ENCODE data around the gene TMTC2.

TMTC2 gene

GRCh38 chr12:82686168-82687020, at the start of gene TMTC2:
TMTC2 (plus strand) TSS chr12:82686906.
- Histone ChIP-seq H3K9me3 (ENCODE audit: insufficient read depth, low read depth, low read length) (no peaks in the 10 kb centered on the region), H3K4me1 (ENCODE audit: insufficient read depth, low read length) (peaks cover 13% of the 10 kb centered on the region; the same call in 1 of the 2 replicates), H3K27ac (ENCODE audit: low read length) (no peak within 1 kb of the TSS), H3K4me3 (ENCODE audit: low read length) (peak within 1 kb of the TSS; percentile 76), H3K36me3 (ENCODE audit: insufficient read depth, low read depth, low read length) (0 out of 2 replicates have a peak, but pooled peaks cover 9% of the 10 kb centered on the region), H3K27me3 (ENCODE audit: insufficient read depth, low read length) (peaks cover 21% of the 10 kb centered on the region; the same call in 1 of the 2 replicates), H3K9ac (ENCODE audit: low read depth, low read length) (peak within 1 kb of the TSS; percentile 68; the same call in 1 of the 2 replicates)

- no peak overlapping the region for H3K27ac ChIP-seq (ENCODE audit: low read length)
- H3K4me1 ChIP-seq (ENCODE audit: insufficient read depth, low read length): no peaks in the 10 kb centered on the region
- no peaks in the 10 kb centered on the region for H3K9me3 ChIP-seq (ENCODE audit: insufficient read depth, low read depth, low read length)
- no peak overlapping the region for H3K9ac ChIP-seq (ENCODE audit: low read depth, low read length)
- H3K27me3 ChIP-seq (ENCODE audit: insufficient read depth, low read length): no peaks in the 10 kb centered on the region
- no peak overlapping the region for H3K4me3 ChIP-seq (ENCODE audit: low read length)
- H3K36me3 ChIP-seq (ENCODE audit: insufficient read depth, low read depth, low read length): no peaks in the 10 kb centered on the region
Measured at GRCh38 chr12:82638324-82638723, 48.4 kb upstream of the TMTC2 start.

- no peaks in the 10 kb centered on the region for H3K4me1 ChIP-seq (ENCODE audit: insufficient read depth, low read length)
- H3K36me3 ChIP-seq (ENCODE audit: insufficient read depth, low read depth, low read length): no peaks in the 10 kb centered on the region
- H3K27ac ChIP-seq (ENCODE audit: low read length): no peak overlapping the region
- H3K27me3 ChIP-seq (ENCODE audit: insufficient read depth, low read length): no peaks in the 10 kb centered on the region
- no peak overlapping the region for H3K9ac ChIP-seq (ENCODE audit: low read depth, low read length)
- no peak overlapping the region for H3K4me3 ChIP-seq (ENCODE audit: low read length)
- no peaks in the 10 kb centered on the region for H3K9me3 ChIP-seq (ENCODE audit: insufficient read depth, low read depth, low read length)
Measured at GRCh38 chr12:82644896-82645295, 41.8 kb upstream of the TMTC2 start.

- H3K4me1 ChIP-seq (ENCODE audit: insufficient read depth, low read length): peaks cover under 1% of the 10 kb centered on the region; the same call in 1 of the 2 replicates
- H3K4me3 ChIP-seq (ENCODE audit: low read length): no peak overlapping the region
- H3K27me3 ChIP-seq (ENCODE audit: insufficient read depth, low read length): no peaks in the 10 kb centered on the region
- H3K9ac ChIP-seq (ENCODE audit: low read depth, low read length): no peak overlapping the region
- H3K27ac ChIP-seq (ENCODE audit: low read length): no peak overlapping the region
- H3K9me3 ChIP-seq (ENCODE audit: insufficient read depth, low read depth, low read length): no peaks in the 10 kb centered on the region
- no peaks in the 10 kb centered on the region for H3K36me3 ChIP-seq (ENCODE audit: insufficient read depth, low read depth, low read length)
Measured at GRCh38 chr12:82645414-82645813, 41.3 kb upstream of the TMTC2 start.

- Histone ChIP-seq H3K27me3 (ENCODE audit: insufficient read depth, low read length) (no peaks in the 10 kb centered on the region), H3K27ac (ENCODE audit: low read length) (no peak overlapping the region), H3K9me3 (ENCODE audit: insufficient read depth, low read depth, low read length) (no peaks in the 10 kb centered on the region), H3K36me3 (ENCODE audit: insufficient read depth, low read depth, low read length) (no peaks in the 10 kb centered on the region), H3K4me1 (ENCODE audit: insufficient read depth, low read length) (peaks cover 7% of the 10 kb centered on the region; the same call in 1 of the 2 replicates), H3K4me3 (ENCODE audit: low read length) (no peak overlapping the region), H3K9ac (ENCODE audit: low read depth, low read length) (no peak overlapping the region)
Measured at GRCh38 chr12:82647853-82648252, 38.9 kb upstream of the TMTC2 start.

GRCh38 chr12:82648259-82648909, 38.3 kb upstream of the TMTC2 start:
- no peak overlapping the region for H3K27ac ChIP-seq (ENCODE audit: low read length)
- H3K9ac ChIP-seq (ENCODE audit: low read depth, low read length): no peak overlapping the region; the same call in 1 of the 2 replicates
- no peaks in the 10 kb centered on the region for H3K27me3 ChIP-seq (ENCODE audit: insufficient read depth, low read length)
- H3K9me3 ChIP-seq (ENCODE audit: insufficient read depth, low read depth, low read length): no peaks in the 10 kb centered on the region
- no peaks in the 10 kb centered on the region for H3K36me3 ChIP-seq (ENCODE audit: insufficient read depth, low read depth, low read length)
- H3K4me1 ChIP-seq (ENCODE audit: insufficient read depth, low read length): peaks cover 7% of the 10 kb centered on the region; the same call in 1 of the 2 replicates
- no peak overlapping the region for H3K4me3 ChIP-seq (ENCODE audit: low read length)

GRCh38 chr12:82650627-82651337, 35.9 kb upstream of the TMTC2 start:
- Histone ChIP-seq H3K27ac (ENCODE audit: low read length) (no peak overlapping the region), H3K9me3 (ENCODE audit: insufficient read depth, low read depth, low read length) (0 out of 2 replicates have a peak, but pooled peaks cover under 1% of the 10 kb centered on the region), H3K4me3 (ENCODE audit: low read length) (no peak overlapping the region), H3K9ac (ENCODE audit: low read depth, low read length) (no peak overlapping the region), H3K27me3 (ENCODE audit: insufficient read depth, low read length) (no peaks in the 10 kb centered on the region), H3K36me3 (ENCODE audit: insufficient read depth, low read depth, low read length) (no peaks in the 10 kb centered on the region), H3K4me1 (ENCODE audit: insufficient read depth, low read length) (peaks cover 7% of the 10 kb centered on the region; the same call in 1 of the 2 replicates)

- H3K27ac ChIP-seq (ENCODE audit: low read length): no peak overlapping the region
- no peak overlapping the region for H3K9ac ChIP-seq (ENCODE audit: low read depth, low read length)
Measured at GRCh38 chr12:82651489-82651888, 35.2 kb upstream of the TMTC2 start.

GRCh38 chr12:82652071-82652470, 34.6 kb upstream of the TMTC2 start:
- no peak overlapping the region for H3K9ac ChIP-seq (ENCODE audit: low read depth, low read length)
- no peak overlapping the region for H3K27ac ChIP-seq (ENCODE audit: low read length)
- H3K4me3 ChIP-seq (ENCODE audit: low read length): no peak overlapping the region
- H3K27me3 ChIP-seq (ENCODE audit: insufficient read depth, low read length): no peaks in the 10 kb centered on the region
- H3K36me3 ChIP-seq (ENCODE audit: insufficient read depth, low read depth, low read length): no peaks in the 10 kb centered on the region
- peaks cover 7% of the 10 kb centered on the region; the same call in 1 of the 2 replicates for H3K4me1 ChIP-seq (ENCODE audit: insufficient read depth, low read length)
- H3K9me3 ChIP-seq (ENCODE audit: insufficient read depth, low read depth, low read length): peaks cover 8% of the 10 kb centered on the region

More at GRCh38 chr12:82651489-82651888, 35.2 kb upstream of the TMTC2 start:
- Histone ChIP-seq H3K36me3 (ENCODE audit: insufficient read depth, low read depth, low read length) (no peaks in the 10 kb centered on the region), H3K27me3 (ENCODE audit: insufficient read depth, low read length) (no peaks in the 10 kb centered on the region), H3K4me3 (ENCODE audit: low read length) (no peak overlapping the region), H3K4me1 (ENCODE audit: insufficient read depth, low read length) (peaks cover 7% of the 10 kb centered on the region; the same call in 1 of the 2 replicates), H3K9me3 (ENCODE audit: insufficient read depth, low read depth, low read length) (peaks cover 8% of the 10 kb centered on the region)

- H3K4me3 ChIP-seq (ENCODE audit: low read length): no peak overlapping the region
Measured at GRCh38 chr12:82655751-82656150, 31.0 kb upstream of the TMTC2 start.

More at GRCh38 chr12:82655751-82656150, 31.0 kb upstream of the TMTC2 start:
- Histone ChIP-seq H3K27ac (ENCODE audit: low read length) (no peak overlapping the region), H3K27me3 (ENCODE audit: insufficient read depth, low read length) (no peaks in the 10 kb centered on the region), H3K9me3 (ENCODE audit: insufficient read depth, low read depth, low read length) (peaks cover 8% of the 10 kb centered on the region), H3K9ac (ENCODE audit: low read depth, low read length) (no peak overlapping the region), H3K36me3 (ENCODE audit: insufficient read depth, low read depth, low read length) (no peaks in the 10 kb centered on the region), H3K4me1 (ENCODE audit: insufficient read depth, low read length) (peaks cover 3% of the 10 kb centered on the region; the same call in 1 of the 2 replicates)

Measured in iPS-20b (cell line).